Activated CD4-positive, alpha-beta T cell treated with anti-CD3 and anti-CD28 coated beads, Interleukin-2, amount 50 U/mL, for 48 hours (primary cell): ENCODE measurements around the gene SVOP.
"Not testable (repeated sequence)": the region's sequence is repeated elsewhere in the genome, so short reads cannot be mapped to it uniquely, and the experiment has no call there.

Source experiments
- DNase-seq, 2 experiments: peaks; one replicate each; pipeline ENCODE4 v3.0.0-alpha.2; 2020

SVOP gene

DNA sequence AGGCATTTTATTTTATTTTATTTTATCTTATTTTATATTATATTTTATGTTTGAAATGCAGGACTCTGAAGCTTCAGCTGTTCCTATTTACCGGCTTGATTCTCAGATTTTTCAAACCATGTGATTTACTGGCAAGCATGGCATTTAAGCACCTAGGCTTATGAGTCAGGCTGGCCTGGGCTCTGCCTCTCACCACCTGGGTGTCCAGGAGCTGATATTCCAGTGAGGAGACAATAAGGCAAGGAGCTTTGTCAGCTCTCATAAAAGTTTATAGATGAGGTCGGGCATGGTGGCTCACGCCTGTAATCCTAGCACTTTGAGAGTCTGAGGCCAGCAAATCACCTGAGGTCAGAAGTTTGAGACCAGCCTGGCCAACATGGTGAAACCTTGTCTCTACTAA is 138.9 kb downstream of the SVOP start:
- no peak for DNase-seq

DNA sequence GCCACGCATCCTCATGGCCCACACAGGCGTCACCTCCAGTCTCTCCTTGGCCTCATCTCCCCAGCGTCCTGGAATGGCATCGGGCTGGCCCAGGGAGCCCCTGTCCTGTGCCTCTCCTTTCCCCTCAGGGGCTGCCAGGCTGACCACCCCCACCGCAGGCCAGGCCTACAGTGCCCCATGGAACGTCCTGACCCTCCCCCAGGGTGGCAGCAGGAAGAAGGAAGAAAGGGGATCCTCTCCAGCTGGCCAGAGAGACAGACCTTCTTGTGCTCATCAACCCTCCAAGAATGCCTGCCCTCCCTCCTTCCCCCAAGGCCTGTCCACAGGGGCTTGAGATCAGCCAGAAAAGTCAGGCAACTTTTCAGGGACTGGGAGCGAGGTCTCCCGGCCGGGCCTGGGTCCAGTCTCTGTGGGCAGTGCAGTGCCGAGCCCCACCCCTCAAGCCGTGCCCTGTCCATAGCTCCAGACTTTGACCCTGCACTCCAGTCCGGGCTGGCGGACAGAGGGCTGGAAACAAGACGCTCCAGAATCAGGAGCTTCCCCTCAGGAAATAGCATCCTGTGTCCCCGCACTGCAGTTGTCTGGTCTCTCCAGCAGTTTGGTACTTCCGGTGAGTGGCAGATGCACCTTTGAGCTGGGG is 141.1 kb downstream of the SVOP start, which contains the start of gene DAO:
Gene DAO, plus strand, starts transcription at position 478 of the 640 bp plus-strand sequence. CDS start 4,915 bp downstream, outside the sequence.
- no peak for DNase-seq

DNA sequence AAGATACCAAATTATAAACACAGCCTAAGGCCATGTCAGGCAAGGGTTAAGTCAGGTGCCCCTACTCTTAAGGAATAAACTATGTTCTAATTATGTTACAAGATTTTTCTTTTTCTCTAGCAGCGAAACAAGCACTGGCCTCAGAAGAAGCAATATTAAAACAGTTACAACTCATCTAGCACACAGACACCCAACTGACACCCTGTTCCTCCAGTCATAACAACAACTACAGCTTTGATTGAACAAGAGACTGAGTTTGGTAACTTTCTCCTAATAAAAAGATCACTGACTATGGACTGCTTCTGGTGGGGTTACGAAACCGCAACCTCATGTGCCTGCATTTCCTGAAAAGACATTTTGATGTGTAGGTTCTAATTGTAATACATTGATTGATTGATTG is 144.3 kb downstream of the SVOP start:
- no peak for DNase-seq

DNA sequence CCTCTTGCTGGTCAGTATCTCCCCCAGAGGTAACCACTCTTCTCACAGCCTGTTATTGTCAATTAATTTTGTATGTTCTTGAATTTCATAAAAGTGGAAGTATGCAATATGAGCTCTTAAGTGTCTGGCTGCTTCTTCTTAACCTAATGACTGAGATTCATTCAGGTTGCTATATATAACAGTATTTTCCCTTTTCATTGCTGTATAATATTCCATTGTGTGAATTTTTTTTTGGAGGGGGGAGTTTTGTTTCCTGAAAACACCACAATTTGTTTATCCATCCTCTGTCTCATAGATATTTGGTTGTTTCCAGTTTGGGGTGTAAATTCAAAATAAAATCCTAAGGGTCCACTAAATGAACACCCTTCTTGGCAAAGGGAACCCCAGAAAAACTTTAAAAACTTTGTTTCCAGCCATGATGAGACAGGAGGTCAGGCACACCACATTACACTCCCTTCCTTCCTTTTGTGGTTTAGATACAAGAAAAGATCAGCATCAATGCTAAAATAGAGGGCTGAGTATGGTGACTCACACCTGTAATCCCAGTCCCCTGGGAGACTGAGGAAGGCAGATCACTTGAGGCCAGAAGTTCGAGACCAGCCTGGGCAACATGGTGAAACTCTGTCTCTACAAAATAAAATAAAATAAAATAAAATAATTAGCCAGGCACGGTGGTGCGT is 145.0 kb downstream of the SVOP start:
- DNase-seq, result no peak

DNA sequence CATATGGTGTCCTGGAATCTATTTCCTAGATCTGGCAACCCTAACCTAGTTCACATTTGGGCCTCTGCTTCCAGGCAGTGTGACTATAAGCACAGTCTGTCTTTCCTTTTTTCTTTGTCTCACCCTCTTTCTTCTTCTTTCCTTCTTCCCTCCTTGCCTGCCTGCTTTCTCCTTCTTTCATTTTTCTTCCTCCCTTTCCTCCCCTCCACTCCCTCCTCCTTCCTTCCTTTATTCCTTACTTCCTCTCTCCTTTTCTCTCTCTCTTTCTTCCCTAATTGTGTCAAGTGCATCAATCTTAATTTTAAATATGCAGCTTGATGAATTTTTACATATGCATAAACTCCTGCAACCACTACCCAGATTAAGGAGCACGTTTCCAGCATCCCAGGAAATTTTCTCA is 145.6 kb downstream of the SVOP start:
- DNase-seq, result no peak

DNA sequence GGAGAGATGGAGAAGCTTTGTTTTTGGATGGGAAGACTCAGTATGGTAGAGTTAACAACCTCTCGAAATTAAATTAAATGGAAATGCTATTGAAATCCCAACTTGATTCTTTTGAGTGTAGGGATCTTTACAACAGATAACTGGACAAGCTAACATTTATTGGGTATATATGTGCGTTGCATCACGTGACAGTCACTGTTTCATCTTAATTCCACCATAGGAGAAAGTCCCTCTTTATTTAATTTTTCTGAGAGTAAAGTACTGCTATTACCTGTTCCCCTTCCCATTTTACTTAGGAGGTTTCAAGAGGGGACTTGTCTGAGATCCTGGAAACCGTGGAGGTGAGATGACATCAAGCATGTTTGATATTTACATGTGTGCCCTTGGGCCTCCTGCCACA is 152.1 kb downstream of the SVOP start:
- no peak for DNase-seq

DNA sequence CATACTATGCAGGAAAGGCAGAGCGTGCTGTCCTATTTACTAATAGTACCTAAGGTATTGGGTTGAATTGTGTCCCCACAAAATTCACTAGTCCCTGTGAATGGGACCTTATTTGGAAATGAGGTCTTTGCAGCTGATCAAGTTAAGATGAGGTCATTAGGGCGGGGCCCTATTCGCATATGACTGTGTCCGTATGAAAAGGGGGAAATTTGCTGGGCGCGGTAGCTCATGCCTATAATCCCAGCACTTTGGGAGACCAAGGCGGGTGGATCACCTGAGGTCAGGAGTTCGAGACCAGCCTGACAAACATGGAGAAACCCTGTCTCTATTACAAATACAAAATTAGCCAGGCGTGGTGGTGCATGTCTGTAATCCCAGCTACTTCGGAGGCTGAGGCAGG is 154.8 kb downstream of the SVOP start:
- not testable (repeated sequence) for DNase-seq

DNA sequence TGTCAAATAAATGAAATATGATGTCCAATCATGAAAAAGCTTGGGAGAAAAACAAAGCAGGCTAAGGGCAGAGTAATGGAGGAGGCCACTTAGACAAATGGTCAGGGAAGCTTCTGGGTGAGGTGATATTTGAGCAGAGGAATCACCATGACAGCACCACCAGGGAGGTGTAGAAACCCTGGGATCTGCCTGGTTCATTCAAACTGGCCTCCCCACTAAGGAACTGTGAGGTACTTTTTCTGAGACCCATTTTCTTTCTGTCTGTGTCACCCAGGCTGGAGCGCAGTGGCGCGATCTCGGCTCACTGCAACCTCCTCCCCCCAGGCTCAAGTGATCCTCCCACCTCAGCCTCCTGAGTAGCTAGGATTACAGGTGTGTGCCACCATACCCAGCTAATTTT is 155.7 kb downstream of the SVOP start:
- no peak for DNase-seq

DNA sequence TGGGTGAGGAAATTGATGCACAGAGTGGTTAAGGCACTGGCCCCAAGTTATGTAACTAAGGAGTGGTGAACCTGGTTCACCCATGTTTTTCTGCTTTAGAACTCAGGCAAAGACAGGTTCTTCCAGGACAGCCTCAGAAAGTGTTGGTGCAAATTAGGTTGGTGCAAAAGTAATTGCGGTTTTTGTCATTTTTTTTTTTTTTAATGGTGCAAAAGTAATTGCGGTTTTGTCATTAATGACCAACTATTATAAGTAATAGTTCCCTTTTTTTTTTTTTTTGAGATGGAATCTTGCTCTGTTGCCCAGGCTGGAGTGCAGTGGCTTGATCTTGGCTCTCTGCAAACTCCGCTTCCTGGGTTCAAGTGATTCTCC is 158.3 kb downstream of the SVOP start:
- DNase-seq, result no peak

DNA sequence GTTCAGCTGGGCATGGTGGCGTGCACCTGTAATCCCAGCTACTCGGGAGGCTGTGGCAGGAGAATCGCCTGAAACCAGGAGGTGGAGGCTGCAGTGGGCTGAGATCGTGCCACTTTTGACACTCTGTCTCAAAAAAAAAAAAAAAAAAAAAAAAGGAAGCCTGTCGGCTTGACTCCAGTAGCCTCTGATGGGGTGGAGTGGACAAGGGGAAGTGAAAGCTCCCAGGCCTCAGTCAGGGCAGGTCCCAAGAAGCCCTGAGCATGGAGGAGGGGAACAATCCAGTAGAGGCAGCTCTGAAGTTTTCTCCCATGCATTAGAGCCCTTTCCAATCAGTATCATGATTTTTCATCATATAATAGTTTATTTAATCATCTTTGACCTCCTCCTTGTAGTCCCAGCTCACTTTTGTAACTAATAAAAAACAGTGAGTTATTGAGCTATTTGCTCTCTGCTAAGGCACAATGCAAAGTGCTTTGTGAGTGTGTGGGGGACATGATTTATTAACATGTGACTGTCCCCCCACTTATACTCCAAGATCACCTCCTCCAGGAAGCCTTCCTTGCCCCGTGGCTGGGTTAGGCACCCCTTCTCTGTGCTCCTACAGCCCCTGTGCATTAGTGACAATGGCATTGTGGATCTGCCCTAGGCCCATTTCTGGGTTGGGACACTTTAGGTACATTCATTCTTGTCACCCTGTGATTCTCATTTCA is 158.8 kb downstream of the SVOP start:
- DNase-seq, result no peak

DNA sequence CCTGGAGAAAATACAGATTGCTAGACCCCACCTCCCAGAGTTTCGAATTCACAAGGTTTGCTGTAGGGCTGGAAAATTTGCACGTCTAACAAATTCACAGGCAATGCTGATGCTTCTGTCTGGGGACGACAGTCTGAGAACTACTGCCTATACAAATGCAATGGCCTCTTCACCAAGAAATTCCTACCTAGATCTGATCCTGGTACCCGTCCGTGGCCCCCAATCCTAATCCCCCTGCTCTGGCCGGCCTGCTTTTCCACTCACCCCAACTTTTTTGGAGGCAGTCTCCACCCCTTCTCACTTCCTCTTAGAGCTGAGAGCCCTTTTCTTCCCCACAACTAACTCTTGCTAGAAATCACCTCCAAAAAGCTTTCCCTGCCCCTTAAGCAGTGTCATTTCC is 160.4 kb downstream of the SVOP start:
- no peak for DNase-seq

DNA sequence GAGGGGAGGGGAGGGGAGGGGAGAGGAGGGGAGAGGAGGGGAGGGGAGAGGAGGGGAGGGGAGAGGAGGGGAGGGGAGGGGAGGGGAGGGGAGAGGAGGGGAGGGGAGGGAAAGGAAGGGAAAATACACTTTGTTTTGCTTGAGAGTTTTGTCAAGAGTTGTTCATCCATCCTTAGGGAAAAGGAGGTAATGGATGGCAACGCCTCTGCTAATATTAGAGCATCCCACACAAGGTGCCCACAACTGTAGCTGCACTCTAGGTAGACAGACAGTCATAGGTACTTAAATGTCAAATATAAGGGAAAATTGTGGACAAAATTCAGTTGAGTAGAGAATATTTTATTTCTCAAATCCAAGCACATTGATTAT is 161.0 kb downstream of the SVOP start:
- DNase-seq, result no peak

DNA sequence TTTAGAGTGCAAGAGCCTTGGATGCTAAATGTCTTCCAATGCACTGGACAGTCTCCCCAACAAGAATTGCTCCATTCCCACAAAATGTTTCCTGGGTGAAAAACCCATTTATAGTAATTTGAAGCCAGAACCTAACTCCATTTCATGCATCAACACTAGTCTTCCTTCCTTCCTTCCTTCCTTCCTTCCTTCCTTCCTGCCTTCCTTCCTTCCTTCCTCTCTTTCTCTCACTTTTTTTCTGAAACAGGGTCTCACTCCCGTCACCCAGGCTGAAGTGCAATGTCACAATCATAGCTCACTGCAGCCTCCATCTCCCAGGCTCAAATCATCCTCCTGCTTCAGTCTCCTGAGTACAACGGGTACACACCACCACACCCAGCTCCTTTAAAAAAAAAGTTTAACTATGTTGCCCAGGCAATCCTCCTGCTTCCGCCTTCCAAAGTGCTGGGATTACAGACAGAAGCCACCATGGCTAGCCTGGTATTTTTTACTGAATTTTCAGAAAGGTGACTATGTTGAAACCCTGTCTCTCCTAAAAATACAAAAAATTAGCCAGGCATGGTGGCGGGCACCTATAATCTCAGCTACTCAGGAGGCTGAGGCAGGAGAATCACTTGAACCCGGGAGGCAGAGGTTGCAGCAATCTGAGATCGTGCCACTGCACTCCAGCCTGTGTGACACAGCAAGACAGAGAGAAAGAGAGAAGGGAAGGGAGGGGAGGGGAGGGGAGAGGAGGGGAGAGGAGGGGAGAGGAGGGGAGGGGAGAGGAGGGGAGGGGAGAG is 161.5 kb downstream of the SVOP start:
- not testable (repeated sequence) for DNase-seq

DNA sequence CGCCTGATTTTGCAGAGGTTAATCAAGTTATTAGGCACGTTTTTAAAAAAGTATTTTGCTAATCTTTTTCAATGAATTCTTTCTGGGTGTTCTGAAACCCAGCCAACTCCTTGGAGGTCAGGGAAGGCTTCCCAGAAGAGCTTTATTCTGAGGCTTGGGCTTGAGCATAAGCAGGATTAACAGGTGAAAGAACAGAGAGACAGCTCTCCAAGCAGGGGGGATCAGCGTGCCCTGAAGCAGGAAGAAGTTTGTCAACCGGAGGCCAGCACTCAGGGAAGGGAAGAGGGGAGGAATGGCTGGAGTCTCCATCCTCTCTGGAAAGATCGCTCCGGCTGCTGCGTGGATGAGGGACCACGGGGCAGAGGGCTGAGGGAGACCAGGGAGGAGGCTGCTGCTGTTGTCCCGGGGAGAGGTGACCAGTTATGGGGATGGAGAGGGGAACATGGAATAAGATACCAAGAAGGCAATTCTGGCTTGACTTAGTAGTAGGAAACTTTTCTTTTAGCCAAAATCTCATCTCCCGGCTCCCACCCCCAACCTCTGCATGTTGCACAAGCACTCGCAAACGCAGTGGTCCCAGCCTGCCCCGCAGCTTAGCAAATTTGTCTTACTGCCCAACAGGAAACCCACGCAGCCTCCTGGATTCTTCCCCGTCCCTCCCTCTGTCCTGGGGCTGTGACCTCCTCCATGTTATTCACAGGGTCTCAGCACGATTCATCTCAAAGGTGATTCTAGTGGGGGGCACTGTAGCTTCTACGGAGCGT is 162.4 kb downstream of the SVOP start:
- peak in 1 of 2 experiments; percentile 14 for DNase-seq
